Raji (cell line): ENCODE measurements around the gene MAGEH1.

Experiments
- POLR2A ChIP-seq: IDR thresholded peaks from 2 replicates; pipeline ENCODE4 v1.6.1; 2011; ENCODE audit warnings: low read depth, low read length, control low read depth; ENCODE audit not compliant: insufficient read depth

Gene MAGEH1, protein sequence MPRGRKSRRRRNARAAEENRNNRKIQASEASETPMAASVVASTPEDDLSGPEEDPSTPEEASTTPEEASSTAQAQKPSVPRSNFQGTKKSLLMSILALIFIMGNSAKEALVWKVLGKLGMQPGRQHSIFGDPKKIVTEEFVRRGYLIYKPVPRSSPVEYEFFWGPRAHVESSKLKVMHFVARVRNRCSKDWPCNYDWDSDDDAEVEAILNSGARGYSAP

DNA sequence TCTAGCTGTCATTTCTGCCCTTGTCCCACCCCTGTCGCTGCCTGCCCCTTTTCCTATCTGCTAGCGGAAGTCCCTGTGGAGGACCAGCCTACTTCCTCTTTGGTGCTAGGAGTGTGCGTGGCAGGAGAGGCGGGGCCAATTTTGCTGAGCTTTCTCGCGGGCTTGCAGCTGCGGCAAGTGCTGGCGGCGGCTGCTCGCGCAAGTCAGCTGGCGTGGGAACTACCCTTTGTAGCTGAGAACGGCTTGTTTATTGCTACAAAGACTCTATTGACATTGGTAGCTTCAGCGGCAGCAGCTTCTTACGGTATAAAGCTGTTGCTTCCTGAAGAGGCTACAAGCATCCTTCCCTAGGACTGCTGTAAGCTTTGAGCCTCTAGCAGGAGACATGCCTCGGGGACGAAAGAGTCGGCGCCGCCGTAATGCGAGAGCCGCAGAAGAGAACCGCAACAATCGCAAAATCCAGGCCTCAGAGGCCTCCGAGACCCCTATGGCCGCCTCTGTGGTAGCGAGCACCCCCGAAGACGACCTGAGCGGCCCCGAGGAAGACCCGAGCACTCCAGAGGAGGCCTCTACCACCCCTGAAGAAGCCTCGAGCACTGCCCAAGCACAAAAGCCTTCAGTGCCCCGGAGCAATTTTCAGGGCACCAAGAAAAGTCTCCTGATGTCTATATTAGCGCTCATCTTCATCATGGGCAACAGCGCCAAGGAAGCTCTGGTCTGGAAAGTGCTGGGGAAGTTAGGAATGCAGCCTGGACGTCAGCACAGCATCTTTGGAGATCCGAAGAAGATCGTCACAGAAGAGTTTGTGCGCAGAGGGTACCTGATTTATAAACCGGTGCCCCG, at the start of gene MAGEH1:
MAGEH1 (plus strand) TSS at position 138 of the 843 bp plus-strand sequence; CDS start at position 386, 248 bp downstream.
- peak; percentile 58 for TF ChIP-seq POLR2A

DNA sequence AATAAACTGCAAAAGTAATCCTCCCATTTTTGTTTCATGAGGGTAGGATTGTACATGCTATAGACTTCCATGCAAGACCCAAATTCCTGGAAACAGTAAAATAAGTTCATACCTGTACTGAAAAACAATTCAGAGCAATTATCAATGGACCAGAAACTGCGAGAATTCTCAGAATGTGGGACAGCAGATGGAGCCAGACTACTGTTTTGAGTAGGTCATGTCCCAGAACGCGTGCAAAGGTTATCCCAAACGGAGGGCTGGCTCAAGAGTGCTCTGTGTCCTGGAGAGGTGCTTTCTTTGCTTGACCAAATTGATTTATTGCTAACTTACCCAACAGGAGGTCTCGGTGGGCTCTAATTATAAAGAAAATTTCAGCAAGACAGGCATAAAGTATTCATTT, 1.7 kb upstream of the MAGEH1 start:
- TF ChIP-seq POLR2A = no peak

DNA sequence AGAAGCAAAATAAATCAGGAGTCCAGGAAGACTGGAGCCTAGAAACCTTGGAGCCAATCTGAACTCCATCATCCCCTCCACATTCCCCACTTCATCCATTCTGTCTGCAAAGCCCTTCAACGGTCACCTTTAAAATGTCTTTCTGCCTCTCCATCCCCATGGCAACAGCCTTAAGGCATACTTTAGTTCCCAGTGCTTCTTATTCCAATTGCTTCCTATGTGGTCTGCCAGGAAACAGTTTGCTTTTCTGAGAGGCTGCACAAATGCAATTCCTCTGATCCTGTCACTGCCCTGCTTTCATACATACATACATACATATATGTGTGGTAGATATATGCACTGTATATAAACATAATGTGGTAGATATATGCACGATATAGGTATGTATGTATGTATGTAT, 786 bp upstream of the MAGEH1 start:
- TF ChIP-seq POLR2A = no peak

DNA sequence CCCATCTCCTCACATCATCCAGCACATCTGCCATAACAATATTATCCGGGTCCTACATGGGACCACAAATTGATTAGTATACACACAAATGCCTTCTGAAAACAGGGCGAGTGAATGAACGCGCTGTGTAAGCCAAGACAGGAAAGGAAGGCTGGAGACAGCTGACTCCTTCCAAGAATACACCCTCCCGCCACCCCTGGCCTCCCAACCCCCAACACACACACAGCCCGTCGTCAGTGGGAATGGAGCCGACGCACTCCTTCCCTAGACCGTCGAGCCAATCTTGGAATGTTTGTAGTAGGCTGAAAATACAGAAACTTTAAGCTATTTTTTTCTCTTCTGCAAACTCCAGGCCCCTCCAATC, 319 bp upstream of the MAGEH1 start:
- TF ChIP-seq POLR2A = no peak

DNA sequence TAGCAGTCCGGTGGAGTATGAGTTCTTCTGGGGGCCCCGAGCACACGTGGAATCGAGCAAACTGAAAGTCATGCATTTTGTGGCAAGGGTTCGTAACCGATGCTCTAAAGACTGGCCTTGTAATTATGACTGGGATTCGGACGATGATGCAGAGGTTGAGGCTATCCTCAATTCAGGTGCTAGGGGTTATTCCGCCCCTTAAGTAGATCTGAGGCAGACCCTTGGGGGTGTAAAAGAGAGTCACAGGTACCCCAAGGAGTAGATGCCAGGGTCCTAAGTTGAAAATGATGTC, 852 bp downstream of the MAGEH1 start:
- TF ChIP-seq POLR2A = no peak

DNA sequence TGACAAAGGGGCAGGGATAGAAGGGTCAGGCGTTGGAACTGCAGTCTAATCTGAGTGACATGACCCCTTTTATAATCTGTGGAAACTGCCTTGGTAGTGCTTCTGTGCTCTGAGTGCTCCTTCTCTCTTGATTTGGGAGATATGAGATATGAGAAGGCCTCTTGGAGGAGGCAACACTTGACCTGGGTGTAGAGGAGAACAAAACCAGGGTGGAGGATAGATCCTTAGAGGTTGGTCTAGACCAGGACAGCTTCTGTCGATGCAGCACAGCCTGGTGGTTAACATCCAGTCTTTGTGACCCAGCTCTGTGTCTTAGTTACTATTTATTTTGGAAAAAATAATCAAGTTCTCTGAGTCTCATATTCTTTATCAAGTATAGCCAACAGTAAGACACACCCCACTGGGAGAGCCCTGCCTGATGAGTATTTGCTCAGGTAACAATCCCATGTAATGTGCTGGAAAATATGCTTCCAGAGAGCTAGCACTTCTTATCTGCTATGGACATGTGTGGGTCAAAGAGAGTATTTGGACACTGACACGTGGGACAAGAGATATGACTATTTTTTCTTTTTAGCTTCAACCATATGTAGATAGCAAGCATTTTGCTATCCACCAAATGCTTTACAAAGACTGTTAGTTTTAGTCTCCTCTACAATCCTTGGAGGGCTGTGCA, 28.6 kb downstream of the MAGEH1 start:
- no peak for TF ChIP-seq POLR2A

DNA sequence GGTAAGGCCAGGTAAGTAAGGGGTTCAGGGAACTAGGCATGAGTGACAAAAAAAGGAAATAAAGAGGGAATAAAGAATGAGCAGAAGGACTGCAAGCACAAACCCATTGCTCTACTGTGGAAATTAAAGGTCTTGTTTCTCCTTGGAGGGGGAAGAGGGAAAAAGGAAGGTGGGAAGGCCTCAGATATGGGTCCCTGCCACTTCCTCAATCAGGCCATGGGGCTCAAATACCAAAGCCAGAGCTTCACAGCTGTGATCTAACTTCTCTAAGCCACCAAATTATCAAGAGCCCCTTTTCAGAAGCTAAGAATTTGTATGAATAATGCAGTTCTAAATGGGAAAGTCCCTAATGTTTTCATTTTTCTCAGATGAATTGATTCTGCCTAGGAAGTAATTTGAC, 33.0 kb downstream of the MAGEH1 start:
- no peak for TF ChIP-seq POLR2A

DNA sequence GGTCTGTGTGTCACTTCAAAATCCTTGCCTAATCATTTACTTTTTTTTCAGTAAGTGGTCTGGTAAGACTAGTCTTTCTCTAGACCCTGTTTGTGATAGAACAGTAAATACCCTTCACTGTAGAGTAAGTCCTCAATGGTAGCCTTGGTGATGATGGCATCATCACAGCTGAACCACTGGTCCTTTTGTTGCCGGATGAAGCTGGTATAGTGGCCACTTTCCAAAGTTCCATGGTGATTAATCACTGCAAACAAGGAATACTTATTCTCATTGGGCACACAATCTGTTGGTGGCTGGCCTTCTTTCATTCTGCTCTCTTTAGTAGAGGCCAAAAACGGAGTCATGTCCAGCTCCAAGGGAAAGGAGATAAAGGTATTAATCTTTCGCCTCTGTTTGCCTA, 34.8 kb downstream of the MAGEH1 start:
- no peak for TF ChIP-seq POLR2A

DNA sequence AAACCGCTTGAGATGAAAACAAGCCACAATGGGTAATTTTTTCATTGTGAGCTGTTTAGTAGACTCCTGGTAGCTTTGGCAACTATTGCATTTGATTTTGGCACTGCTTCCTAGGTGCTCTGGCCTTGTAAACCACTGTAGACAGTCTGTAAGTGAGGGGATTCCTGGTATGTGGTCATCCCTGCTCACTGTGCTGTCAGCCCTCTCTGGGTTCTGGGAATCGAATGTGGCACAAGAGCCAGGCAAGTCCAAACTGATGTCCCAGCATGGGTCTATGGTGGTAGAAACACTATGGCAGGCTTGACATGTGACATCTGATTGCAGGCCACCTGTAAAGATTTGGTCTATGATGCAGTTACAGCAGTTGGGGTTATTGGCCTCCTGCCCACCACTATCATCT, 35.2 kb downstream of the MAGEH1 start:
- no peak for TF ChIP-seq POLR2A

DNA sequence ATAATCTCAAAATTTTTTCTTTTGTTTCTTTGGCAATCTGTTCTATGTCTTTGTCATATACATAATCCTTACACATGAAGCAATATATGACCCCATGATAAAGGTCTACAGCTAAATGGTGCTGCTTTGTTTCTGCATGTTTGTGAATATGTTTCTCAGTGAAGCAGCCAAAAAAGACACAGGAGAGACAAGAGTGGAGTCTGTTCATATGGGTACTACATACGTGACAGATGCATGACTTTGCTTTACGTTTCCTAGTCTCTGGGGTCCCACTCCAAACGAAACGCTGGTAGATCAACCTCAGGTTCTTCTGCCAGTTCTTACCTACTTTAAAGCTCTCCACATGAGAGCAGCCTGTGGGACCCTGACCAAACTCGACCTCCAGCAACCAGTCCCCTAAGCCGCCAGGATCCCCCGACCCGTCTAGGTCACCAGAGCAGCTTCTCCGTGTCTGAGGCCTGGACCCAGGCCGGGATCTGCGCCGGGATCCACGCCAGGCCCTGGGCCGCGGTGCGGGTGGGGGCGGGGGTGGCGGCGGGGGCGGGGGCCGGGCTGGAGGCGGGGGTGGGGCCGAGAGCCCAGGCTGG, 36.2 kb downstream of the MAGEH1 start:
- TF ChIP-seq POLR2A = no peak

DNA sequence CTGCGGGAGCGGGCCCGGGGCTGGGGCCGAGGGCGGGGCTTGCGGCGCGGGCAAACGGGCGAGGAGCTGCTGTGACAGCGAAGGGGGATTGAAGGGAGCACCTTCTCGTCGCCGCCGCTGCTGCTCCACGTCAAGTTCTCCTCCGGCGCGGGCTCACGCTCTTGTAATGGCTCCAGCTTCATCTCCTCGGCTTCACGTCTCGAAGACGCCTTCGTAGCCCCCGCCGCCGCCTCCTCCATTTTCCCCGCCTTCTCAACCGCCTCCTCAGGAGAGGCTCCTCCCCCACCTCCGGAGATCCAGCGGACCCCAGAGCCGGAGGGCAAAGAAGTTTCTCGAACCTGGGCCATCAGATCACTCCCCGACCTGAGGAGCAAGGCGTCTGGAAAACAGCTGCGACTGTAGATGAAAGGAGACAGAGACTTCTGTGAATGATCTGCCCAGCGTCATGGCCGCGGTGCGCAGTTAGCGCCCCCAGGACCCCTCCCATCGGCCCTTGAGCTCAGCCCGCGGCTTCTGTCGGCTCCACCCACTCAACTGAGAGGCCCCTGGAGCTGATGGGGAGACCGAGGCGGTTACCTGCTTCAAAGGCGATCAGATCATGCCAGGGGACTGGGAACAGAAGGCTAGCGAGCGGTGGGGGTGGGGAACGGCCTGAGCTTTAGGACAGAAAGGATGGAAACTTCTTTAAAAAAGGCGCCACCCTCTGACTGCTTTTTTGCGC, 36.8 kb downstream of the MAGEH1 start:
- TF ChIP-seq POLR2A = no peak

DNA sequence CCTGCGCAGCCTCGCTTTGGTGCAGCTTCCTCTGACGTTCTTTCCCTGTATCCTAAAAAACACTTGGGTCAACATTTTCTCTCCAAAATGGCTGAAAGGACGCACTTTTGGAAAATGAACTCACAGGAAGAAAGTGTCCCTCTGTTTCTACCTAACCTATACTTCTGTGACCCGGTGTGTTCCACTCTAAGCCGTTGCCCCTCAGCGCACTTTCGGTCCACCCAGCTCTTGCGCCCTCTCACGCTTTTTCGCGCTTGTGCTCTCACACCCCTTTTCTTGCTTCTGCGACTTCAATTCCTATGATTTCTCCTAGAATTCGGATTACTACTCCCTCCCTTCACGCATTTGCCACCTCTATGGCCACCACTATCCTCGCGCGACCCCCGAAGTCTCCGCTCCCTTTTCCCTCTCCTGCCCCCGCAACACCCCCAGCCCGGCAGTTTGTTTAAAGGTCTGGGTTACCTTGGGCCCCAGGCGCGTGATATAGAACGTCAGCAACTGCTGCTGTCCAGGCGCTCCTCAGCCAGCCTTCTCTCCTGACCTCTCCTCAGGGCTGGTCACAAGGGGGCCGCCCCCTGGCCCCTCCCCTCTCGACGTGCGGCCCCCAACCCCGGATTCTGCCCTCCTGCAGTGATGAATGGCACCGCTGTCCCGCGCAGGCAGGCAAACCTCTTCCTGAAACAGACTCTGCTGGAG, 37.5 kb downstream of the MAGEH1 start, which contains the start of gene USP51:
USP51 (minus strand) TSS at position 535 of the 696 bp plus-strand sequence. CDS start 909 bp downstream, outside the sequence.
- no peak for TF ChIP-seq POLR2A

DNA sequence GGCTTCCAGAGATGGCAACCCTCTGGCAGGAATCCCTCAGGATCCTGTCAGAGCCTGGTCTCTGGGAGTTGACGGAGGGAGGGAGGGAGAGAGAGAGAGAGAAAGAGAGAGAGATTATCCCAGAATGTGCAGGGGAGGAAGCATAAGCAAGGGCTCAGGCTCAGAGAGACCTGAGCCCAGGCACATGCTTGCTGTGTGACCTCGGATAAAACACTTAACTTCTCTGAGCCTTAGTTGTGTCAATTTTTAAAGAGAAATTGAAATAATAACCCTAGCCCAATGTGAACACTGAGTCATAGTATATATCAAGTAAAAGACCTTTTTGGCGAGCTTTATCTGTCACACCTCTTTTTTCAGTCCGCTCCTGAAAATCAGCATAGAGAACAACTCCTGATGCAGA, 38.2 kb downstream of the MAGEH1 start:
- TF ChIP-seq POLR2A = no peak

DNA sequence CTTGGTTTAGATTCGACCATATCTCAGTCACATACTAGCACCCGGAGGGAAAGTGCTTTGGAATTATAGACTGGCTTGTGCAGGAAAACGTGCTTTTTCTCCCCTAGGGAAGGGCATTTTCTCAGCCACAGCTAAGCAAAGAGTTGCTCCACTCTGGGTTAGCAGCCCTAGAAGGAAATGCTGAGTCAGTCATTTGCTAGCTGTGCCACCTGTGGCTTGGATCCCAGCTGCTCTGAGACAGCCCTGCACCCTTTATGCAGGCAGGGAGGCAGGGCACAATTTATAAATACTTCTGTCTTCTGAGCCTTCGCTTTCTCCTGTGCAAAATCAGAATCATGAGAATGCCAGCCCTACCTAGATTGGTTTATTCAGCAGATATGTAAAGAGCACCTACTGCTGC, 39.0 kb downstream of the MAGEH1 start:
- TF ChIP-seq POLR2A = no peak
